Stimulated activated CD4-positive, alpha-beta T cell treated with anti-CD3 and anti-CD28 coated beads, Interleukin-1b, Interleukin-23, amount 100 ng/mL, for 4 hours (primary cell): ENCODE data around the gene NCLN.
A peak's percentile ranks its signal among the peaks of the same experiment; 100 is the strongest.
"Not testable (repeated sequence)": the region's sequence is repeated elsewhere in the genome, so short reads cannot be mapped to it uniquely, and the experiment has no call there.

ENCODE experiments used
- DNase-seq, 2 donors: peaks; one replicate each; pipeline ENCODE4 v3.0.0-alpha.2; 2020; ENCODE audit warnings: low read depth in 2 of 2

NCLN gene

GRCh38 chr19:3154957-3155736, 30.6 kb upstream of the NCLN start:
- DNase-seq = peak; percentile 64 to 77

- no peak for DNase-seq
Measured at GRCh38 chr19:3157096-3157845, 28.5 kb upstream of the NCLN start.

GRCh38 chr19:3159565-3159964, 26.2 kb upstream of the NCLN start:
- no peak for DNase-seq

- no peak for DNase-seq
Measured at GRCh38 chr19:3160219-3160618, 25.5 kb upstream of the NCLN start.

GRCh38 chr19:3161453-3161852, 24.3 kb upstream of the NCLN start:
- no peak for DNase-seq

GRCh38 chr19:3162418-3163229, 23.1 kb upstream of the NCLN start:
- DNase-seq = no peak

GRCh38 chr19:3163230-3163886, 22.4 kb upstream of the NCLN start:
- peak; percentile 60 to 68 for DNase-seq

GRCh38 chr19:3163943-3164342, 21.8 kb upstream of the NCLN start:
- no peak for DNase-seq

GRCh38 chr19:3167533-3168272, 18.0 kb upstream of the NCLN start:
- DNase-seq = no peak

GRCh38 chr19:3171894-3172672, 13.6 kb upstream of the NCLN start:
- DNase-seq = no peak

GRCh38 chr19:3172673-3173000, 13.1 kb upstream of the NCLN start:
- DNase-seq = not testable (repeated sequence)

GRCh38 chr19:3175781-3176714, 9.7 kb upstream of the NCLN start:
- DNase-seq = no peak

GRCh38 chr19:3176715-3177501, 8.8 kb upstream of the NCLN start:
- DNase-seq = peak; percentile 51 to 61

- peak; percentile 25 to 46 for DNase-seq
Measured at GRCh38 chr19:3178377-3178972, 7.3 kb upstream of the NCLN start, which contains the start of gene S1PR4. Gene S1PR4 (plus strand): TSS chr19:3178769. CDS start chr19:3178793, 24 bp downstream.

GRCh38 chr19:3178973-3179738, 6.6 kb upstream of the NCLN start:
- peak in 1 of 2 donors; percentile 37 for DNase-seq

GRCh38 chr19:3179739-3180293, 5.9 kb upstream of the NCLN start:
- DNase-seq = peak in 1 of 2 donors; percentile 30
